GM10266 (cell line): Measurements from ENCODE around the gene PIK3R3.

ENCODE experiments used
- DNase-seq: peaks from one replicate; pipeline ENCODE4 v3.0.0; 2012; ENCODE audit errors: extremely low spot score
- TF ChIP-seq, protein P1 (sequence below): IDR thresholded peaks from 2 replicates; pipeline ENCODE4 v1.5.1; 2012; ENCODE audit warnings: mild to moderate bottlenecking, low read depth; ENCODE audit not compliant: control insufficient read depth, insufficient read depth; ENCODE audit errors: missing control alignments

Gene PIK3R3

DNA sequence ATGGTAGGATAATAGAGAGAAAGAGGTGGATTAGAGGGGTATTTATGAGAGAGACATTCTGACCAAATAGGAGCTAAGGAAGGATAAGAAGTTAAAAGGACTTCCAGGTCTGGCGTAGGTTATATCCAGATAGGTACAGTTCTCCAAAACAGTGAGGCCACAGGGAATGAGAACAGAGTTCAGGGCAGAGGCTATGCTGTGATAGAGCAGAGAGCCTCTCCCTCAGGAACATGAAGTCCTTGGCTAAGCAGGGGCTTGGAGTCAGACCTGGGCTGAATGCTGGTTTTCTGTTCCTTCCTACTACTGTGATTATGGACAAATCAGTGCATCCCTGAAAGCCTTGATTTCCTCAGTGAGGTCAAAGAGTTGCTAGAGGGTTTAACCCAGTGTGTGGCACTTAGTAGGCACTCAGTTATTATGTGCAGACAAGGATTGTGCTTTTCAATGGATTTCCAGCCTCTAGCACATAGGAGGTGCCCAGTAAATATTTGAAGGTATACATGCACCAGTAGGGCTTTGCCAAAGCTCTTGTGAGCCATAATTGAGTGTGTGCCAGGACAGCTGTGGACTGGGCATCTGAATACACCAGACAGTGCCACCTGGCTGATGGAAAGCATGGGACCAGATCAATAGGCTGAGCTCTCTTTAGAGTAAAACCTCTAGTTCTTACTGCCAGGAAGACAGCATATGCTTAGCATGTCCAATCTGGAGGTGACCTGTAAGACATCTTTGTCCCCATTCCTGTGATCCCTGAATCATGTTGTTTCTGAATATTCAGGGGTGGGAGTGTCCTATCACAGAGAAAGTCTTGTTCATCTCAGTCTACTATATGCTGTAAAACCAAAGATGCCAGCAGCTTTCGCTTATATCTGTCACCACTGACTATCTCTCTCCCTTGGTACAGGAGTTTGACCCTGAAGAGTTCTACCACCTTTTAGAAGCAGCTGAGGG, 111.1 kb downstream of the PIK3R3 start:
- no peak for DNase-seq

DNA sequence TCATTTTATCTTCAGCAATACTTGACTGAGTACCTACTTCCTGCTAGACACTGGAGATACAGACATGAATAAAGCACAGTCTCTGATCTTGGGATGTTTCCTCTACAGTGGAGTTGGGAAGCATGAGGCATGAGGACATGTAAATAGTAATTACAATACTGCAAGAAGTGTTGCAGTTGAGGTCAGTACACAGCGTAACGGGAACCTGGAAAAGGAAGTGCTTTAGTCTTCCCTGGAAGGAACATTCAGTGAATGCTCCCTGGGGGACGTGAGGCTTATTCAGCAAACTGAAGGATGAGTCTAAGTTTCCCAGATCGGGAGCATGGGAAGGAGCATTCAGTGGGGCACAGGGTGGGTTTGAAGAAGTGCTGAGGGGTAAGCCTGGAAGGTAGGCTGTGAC, 112.4 kb downstream of the PIK3R3 start:
- TF ChIP-seq, protein P1, sequence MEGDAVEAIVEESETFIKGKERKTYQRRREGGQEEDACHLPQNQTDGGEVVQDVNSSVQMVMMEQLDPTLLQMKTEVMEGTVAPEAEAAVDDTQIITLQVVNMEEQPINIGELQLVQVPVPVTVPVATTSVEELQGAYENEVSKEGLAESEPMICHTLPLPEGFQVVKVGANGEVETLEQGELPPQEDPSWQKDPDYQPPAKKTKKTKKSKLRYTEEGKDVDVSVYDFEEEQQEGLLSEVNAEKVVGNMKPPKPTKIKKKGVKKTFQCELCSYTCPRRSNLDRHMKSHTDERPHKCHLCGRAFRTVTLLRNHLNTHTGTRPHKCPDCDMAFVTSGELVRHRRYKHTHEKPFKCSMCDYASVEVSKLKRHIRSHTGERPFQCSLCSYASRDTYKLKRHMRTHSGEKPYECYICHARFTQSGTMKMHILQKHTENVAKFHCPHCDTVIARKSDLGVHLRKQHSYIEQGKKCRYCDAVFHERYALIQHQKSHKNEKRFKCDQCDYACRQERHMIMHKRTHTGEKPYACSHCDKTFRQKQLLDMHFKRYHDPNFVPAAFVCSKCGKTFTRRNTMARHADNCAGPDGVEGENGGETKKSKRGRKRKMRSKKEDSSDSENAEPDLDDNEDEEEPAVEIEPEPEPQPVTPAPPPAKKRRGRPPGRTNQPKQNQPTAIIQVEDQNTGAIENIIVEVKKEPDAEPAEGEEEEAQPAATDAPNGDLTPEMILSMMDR: no peak
- DNase-seq: no peak

More for the DNA sequence above, 111.1 kb downstream of the PIK3R3 start:
- TF ChIP-seq, protein P1: no peak

DNA sequence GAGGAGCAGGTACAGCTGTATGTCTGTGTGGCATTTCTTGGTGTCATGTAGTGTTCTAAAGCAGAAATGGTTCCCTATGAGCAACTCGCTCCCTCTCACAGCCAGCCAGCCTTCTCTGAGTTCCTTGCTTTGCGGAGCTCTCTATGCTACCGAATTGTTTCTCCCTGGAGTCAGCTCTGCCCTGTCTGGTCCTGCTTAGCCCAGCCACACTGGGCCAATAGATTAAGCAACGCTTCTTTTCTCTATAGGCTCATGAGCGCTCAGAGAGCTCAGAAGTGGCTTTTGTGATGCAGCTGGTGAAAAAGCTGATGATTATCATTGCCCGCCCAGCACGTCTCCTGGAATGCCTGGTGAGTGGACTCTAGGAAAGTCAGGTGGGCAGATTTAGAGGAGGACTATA, 113.1 kb downstream of the PIK3R3 start:
- TF ChIP-seq, protein P1: no peak
- DNase-seq: no peak

- DNase-seq: no peak
- TF ChIP-seq, protein P1: no peak
Observed at GRCh38 chr1:46017876-46018503, 114.4 kb downstream of the PIK3R3 start.

DNA sequence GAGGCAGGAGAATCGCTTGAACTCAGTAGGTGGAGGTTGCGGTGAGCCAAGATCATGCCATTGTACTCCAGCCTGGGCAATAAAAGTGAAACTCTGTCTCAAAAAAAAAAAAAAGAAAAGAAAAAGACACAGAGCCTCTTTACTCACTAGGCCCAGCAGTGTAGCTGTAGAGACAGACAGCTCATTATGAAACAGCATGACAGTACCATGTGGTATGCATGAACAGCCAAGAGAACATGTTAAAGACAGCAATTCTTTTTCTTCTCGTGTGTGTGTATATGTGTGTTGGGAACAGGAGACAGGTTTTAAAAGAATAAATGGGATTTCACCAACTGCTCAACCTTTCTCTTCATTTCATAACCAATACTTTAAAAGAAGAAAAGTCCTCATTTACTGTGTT, 118.8 kb downstream of the PIK3R3 start:
- TF ChIP-seq, protein P1: no peak
- DNase-seq: no peak

DNA sequence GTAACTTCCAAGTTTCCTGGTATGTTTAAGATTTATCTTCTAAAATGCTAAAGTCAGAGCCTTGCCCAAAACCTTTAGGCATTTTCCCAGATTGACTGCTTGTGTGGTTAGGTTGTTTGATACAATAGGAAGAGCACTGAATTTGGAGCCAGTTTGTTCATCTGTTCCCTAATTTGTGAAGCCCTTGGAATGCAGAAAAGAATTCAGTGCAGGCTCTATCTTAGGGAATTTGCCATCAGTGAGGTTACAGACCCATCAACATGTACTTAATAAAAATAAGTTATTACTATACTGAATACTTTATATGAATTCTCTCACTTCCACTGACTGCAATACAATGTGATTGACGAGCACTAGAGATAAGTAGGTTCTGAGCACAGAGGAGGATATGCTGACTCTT, 120.2 kb downstream of the PIK3R3 start:
- TF ChIP-seq, protein P1: no peak
- no peak for DNase-seq

- TF ChIP-seq, protein P1: no peak
- no peak for DNase-seq
Observed at GRCh38 chr1:46011121-46011695, 121.2 kb downstream of the PIK3R3 start.
